ENCODE measurements around the gene JPH2.

- no peak for TF ChIP-seq CTCF (IDR thresholded peaks at IDR 0.05)
- no peak for TF ChIP-seq SMAD3 (CRISPR knock-in tag; IDR thresholded peaks at IDR 0.05; ENCODE audit: borderline replicate concordance)
These were observed 1.8 kb upstream of the JPH2 start for GRCh38 chr20:44188752-44189151.

All from WTC11 (cell line).